SK-N-SH (cell line): Measurements from ENCODE around the gene ARHGAP27. TPM values are rescaled to one million over a fixed set of nuclear protein-coding genes. Genes with fewer than 3 reads are reported as not detected.

Source experiments
- CTCF ChIA-PET: fragments of 300-600, 350-600 bp; formaldehyde crosslinking; extraction: SDS; loops from one replicate; lab custom pipeline; 2021; lab: Yijun Ruan, JAX
- POLR2A ChIA-PET: fragments of 350-600 bp; sonication (Branson Sonifier 250); formaldehyde crosslinking; extraction: SDS; loops from one replicate; lab custom pipeline; 2020; ENCODE audit warnings: antibody characterized with exemption, inconsistent platforms; lab: Yijun Ruan, JAX
- DNase-seq: peaks from one replicate; pipeline ENCODE4 v3.0.0; 2012
- H2AFZ ChIP-seq: fragments of 200-600 bp; sonication (generic); 2 replicates; pipeline ENCODE4 v1.8.1; 2016; ENCODE audit warnings: antibody characterized with exemption, mild to moderate bottlenecking, low read depth
- H3F3A ChIP-seq: fragments of 200-600 bp; sonication (generic); replicated peaks from 2 replicates; pipeline ENCODE3; 2016; ENCODE audit warnings: antibody characterized with exemption, mild to moderate bottlenecking; ENCODE audit not compliant: insufficient read depth
- H3K27ac ChIP-seq, 2 experiments: fragments of 200-500 bp in 1 of 2; fragments of 200-600 bp in 1 of 2; sonication (Bioruptor generic) in 1 of 2; sonication (generic), shearing (Covaris generic) in 1 of 2; 2 replicates each; pipeline versions ENCODE4 v1.5.1 to v1.6.1; 2014 to 2016; ENCODE audit warnings: low read depth in 2 of 2, inconsistent platforms in 1 of 2, low read length in 1 of 2, mild to moderate bottlenecking in 1 of 2, mixed read lengths in 1 of 2
- H3K27me3 ChIP-seq: fragments of 200-600 bp; sonication (generic), shearing (Covaris generic); 2 replicates; pipeline ENCODE4 v1.6.1; 2016; ENCODE audit warnings: mixed run types; ENCODE audit not compliant: insufficient read depth
- H3K36me3 ChIP-seq, 2 experiments: fragments of 200-500 bp in 1 of 2; fragments of 200-600 bp in 1 of 2; sonication (Bioruptor generic) in 1 of 2; sonication (generic) in 1 of 2; replicated peaks in 1 of 2; 2 replicates each; pipeline versions ENCODE3 to v1.5.1; 2014 to 2016; ENCODE audit warnings: low read length in 1 of 2, mild to moderate bottlenecking in 1 of 2; ENCODE audit not compliant: insufficient read depth in 2 of 2, control insufficient read depth in 1 of 2
- H3K4me1 ChIP-seq, 2 experiments: fragments of 200-500 bp in 1 of 2; fragments of 200-600 bp in 1 of 2; sonication (Bioruptor generic) in 1 of 2; sonication (generic), shearing (Covaris generic) in 1 of 2; 2 replicates each; pipeline versions ENCODE4 v1.5.1 to v1.6.1; 2014 to 2016; ENCODE audit warnings: low read depth in 1 of 2, low read length in 1 of 2, mixed run types in 1 of 2; ENCODE audit not compliant: insufficient read depth in 2 of 2, control insufficient read depth in 1 of 2
- H3K4me2 ChIP-seq: fragments of 200-600 bp; sonication (generic), shearing (Covaris generic); 2 replicates; pipeline ENCODE4 v1.6.1; 2017; ENCODE audit warnings: mixed run types
- H3K4me3 ChIP-seq, 2 experiments: fragments of 200-500 bp in 1 of 2; fragments of 200-600 bp in 1 of 2; sonication (Bioruptor generic) in 1 of 2; sonication (generic), shearing (Covaris generic) in 1 of 2; 2 replicates each; pipeline versions ENCODE4 v1.5.1 to v1.8.1; 2014 to 2016; ENCODE audit warnings: low read depth in 2 of 2, inconsistent platforms in 1 of 2, low read length in 1 of 2, mild to moderate bottlenecking in 1 of 2, mixed read lengths in 1 of 2, moderate library complexity in 1 of 2
- H3K79me2 ChIP-seq: fragments of 200-600 bp; sonication (generic); 2 replicates; pipeline ENCODE4 v1.8.1; 2017; ENCODE audit warnings: mild to moderate bottlenecking; ENCODE audit not compliant: insufficient read depth
- H3K9ac ChIP-seq: fragments of 200-600 bp; sonication (generic); 2 replicates; pipeline ENCODE4 v1.6.1; 2017; ENCODE audit warnings: mixed run types
- H3K9me2 ChIP-seq: fragments of 200-600 bp; sonication (generic); 2 replicates; pipeline ENCODE4 v1.6.1; 2017; ENCODE audit warnings: mixed run types
- H3K9me3 ChIP-seq: fragments of 200-600 bp; sonication (generic); 2 replicates; pipeline ENCODE4 v1.6.1; 2017; ENCODE audit warnings: mixed run types, mild to moderate bottlenecking, moderate library complexity
- H4K20me1 ChIP-seq: fragments of 200-600 bp; sonication (generic); 2 replicates; pipeline ENCODE4 v1.6.1; 2017; ENCODE audit warnings: mild to moderate bottlenecking, mixed run types; ENCODE audit not compliant: insufficient read depth
- CHD2 ChIP-seq: fragments of 150-350 bp; IDR thresholded peaks from 2 replicates; pipeline ENCODE4 v1.6.1; 2018; ENCODE audit warnings: low read length; ENCODE audit not compliant: partially characterized antibody
- EP300 ChIP-seq, 2 experiments: IDR thresholded peaks; 2 replicates each; pipeline versions ENCODE4 v1.4.0 to v1.6.1; 2012; ENCODE audit warnings: borderline replicate concordance in 1 of 2, low read depth in 1 of 2, low read length in 1 of 2
- FOXJ3 ChIP-seq: sonication (generic); formaldehyde crosslinking; IDR thresholded peaks from 2 replicates; pipeline ENCODE4 v1.5.1; 2020; ENCODE audit warnings: mild to moderate bottlenecking, missing genetic modification reagents
- GATA2 ChIP-seq: sonication (generic); formaldehyde crosslinking; IDR thresholded peaks from 2 replicates; pipeline ENCODE4 v1.5.0; 2020; ENCODE audit warnings: mild to moderate bottlenecking, missing genetic modification reagents
- JUND ChIP-seq: IDR thresholded peaks from 2 replicates; pipeline ENCODE4 v1.4.0; 2012
- NFIC ChIP-seq: IDR thresholded peaks from 2 replicates; pipeline ENCODE4 v1.4.0; 2012; ENCODE audit warnings: borderline replicate concordance
- NRF1 ChIP-seq: IDR thresholded peaks from 2 replicates; pipeline ENCODE4 v1.6.1; 2012; ENCODE audit warnings: low read depth, mild to moderate bottlenecking, low read length
- PBX3 ChIP-seq: IDR thresholded peaks from 2 replicates; pipeline ENCODE4; 2012
- POLR2AphosphoS5 ChIP-seq: IDR thresholded peaks from 2 replicates; pipeline ENCODE4 v1.6.1; 2012; ENCODE audit warnings: low read depth, low read length
- RCOR1 ChIP-seq: fragments of 150-350 bp; IDR thresholded peaks from 2 replicates; pipeline ENCODE4 v1.6.1; 2017; ENCODE audit warnings: antibody characterized with exemption, low read length
- RXRA ChIP-seq: IDR thresholded peaks from 2 replicates; pipeline ENCODE4 v1.4.0; 2012; ENCODE audit warnings: low read depth, mild to moderate bottlenecking, borderline replicate concordance
- SIN3A ChIP-seq: IDR thresholded peaks from 2 replicates; pipeline ENCODE4 v1.6.1; 2012; ENCODE audit warnings: low read depth, mild to moderate bottlenecking, low read length, moderate library complexity, borderline replicate concordance
- SMC3 ChIP-seq: IDR thresholded peaks from 2 replicates; pipeline ENCODE4 v1.6.1; 2012; ENCODE audit warnings: low read depth, low read length, improper control_type of control experiment
- TAF1 ChIP-seq: IDR thresholded peaks from 2 replicates; pipeline ENCODE4 v1.6.1; 2012; ENCODE audit warnings: low read depth, mild to moderate bottlenecking, low read length, moderate library complexity, borderline replicate concordance
- TCF12 ChIP-seq: IDR thresholded peaks from 2 replicates; pipeline ENCODE4 v1.4.0; 2012
- TEAD4 ChIP-seq: IDR thresholded peaks from 2 replicates; pipeline ENCODE4 v1.4.0; 2012; ENCODE audit warnings: mild to moderate bottlenecking, borderline replicate concordance; ENCODE audit not compliant: insufficient read depth
- WGBS: methylation state at CpG from one replicate; pipeline ENCODE4 v1.1.6; 2017; ENCODE audit warnings: low lambda C conversion rate; 5-methylcytosine and 5-hydroxymethylcytosine counted together
- polyA plus RNA-seq, 3 experiments: library from polyadenylated mRNA; depleted of rRNA; stranded (reverse); fragments of >200 nt; gene quantifications; 2 replicates each; pipeline ENCODE4 v1.2.3, GENCODE V29; 2012
- TF ChIP-seq, protein P1 (sequence below): IDR thresholded peaks from 2 replicates; pipeline ENCODE4 v1.4.0; 2012; ENCODE audit warnings: low read depth
- TF ChIP-seq, protein P2 (sequence below): fragments of 150-350 bp; IDR thresholded peaks from 2 replicates; pipeline ENCODE4 v1.6.1; 2016; ENCODE audit warnings: mild to moderate bottlenecking, low read depth, low read length
- TF ChIP-seq, protein P3 (sequence below): IDR thresholded peaks from 2 replicates; pipeline ENCODE4 v1.4.0; 2012; ENCODE audit warnings: low read depth, borderline replicate concordance

Gene ARHGAP27
- polyA plus RNA-seq, 1 of the 3 experiments (the other 2 are of a cell fraction) = 2.1 TPM

DNA sequence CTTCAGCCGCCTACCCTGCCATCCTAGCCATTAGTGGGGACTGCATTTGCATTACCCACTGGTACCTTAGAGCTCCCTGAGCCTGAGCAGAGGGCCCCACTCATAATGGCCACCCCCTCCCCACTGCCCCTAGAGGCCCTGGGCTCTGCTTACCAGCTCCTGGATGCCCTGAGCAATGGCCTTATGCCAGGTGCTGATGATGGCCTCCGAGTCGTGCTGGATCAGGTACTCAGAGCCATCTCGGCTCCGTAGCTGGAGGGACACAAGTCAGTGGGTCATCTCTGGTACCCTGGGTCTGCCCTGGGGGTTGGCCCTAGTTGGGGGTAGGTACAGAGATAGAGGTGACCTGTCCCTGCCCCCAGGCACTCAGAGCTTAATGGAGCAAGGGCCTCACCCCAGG lies 34.9 kb downstream of the ARHGAP27 start (continued):
- no peak for TF ChIP-seq NRF1
- TF ChIP-seq POLR2AphosphoS5 = no peak
- TF ChIP-seq, all 33 proteins: peak for 0

DNA sequence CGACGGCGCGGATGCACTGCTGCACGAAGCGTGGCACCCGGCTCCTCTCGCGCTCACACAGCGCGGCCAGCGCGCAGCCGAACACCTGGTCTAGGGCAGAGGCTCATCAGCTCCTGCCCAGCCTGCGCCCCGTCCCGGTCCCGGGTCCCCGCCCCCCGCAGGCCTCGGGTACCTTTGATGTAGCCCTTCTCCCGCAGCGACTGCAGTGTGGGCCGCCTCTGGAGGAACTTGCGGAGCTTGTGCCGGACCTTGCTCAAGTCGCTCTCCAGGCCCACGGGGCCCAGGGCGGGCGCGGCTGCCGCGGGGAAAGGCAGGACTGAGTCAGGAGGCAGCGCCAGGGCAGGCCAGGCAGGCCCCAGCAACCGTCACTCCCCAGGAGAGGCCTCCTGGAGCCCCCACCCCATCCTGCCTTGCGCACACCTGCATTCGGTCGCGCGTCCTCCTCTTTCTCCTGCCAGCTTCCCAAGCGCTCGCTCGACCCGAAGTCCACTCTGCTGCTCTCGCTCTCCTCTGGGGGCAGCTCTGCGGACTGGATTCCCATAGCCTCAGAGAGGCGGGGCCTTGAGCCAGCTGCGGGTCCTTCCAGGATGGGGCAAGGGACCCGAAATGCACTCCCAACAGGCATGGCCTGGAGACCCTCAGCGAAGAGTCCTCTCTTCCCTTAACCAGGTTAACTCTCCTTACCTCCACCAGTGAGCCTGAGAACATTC lies 36.0 kb downstream of the ARHGAP27 start:
- H3K27me3 ChIP-seq = no peaks in the 10 kb centered on the region
- WGBS = 95% methylated on average over 28 of the region's 50 CpGs
- TF ChIP-seq GATA2 (CRISPR knock-in tag) (no peak), TEAD4 (no peak), RXRA (no peak), TCF12 (no peak)
- TF ChIP-seq, all 33 proteins: peak for 0
- H3K4me3 ChIP-seq = no peak overlapping the region
- POLR2A ChIA-PET = no interaction called here
- no peak for DNase-seq
- H3F3A ChIP-seq = no peaks in the 10 kb centered on the region
- CTCF ChIA-PET = interaction anchor here (0.6 to 15.6 kb wide), 16 partner anchors 8 to 435 kb away, joined by 3 to 260 read pairs (median 7); partner anchors contain the start of gene FMNL1
- peaks cover 0 to 8% of the 10 kb centered on the region in 2 experiments; a peak in 1 of 4 replicates for H3K4me1 ChIP-seq
- no peaks in the 10 kb centered on the region for H3K9me2 ChIP-seq
- H3K79me2 ChIP-seq = no peaks in the 10 kb centered on the region
- no peak overlapping the region for H3K4me2 ChIP-seq
- H4K20me1 ChIP-seq = no peaks in the 10 kb centered on the region
- H3K9ac ChIP-seq = no peak overlapping the region
- no peaks in the 10 kb centered on the region for H3K36me3 ChIP-seq
- no peak overlapping the region for H2AFZ ChIP-seq
- H3K9me3 ChIP-seq = no peaks in the 10 kb centered on the region
- no peak overlapping the region for H3K27ac ChIP-seq

GRCh38 chr17:45395569-45396415 lies 36.9 kb downstream of the ARHGAP27 start:
- Histone ChIP-seq H4K20me1 (no peaks in the 10 kb centered on the region), H3K27ac (no peak overlapping the region), H3K9ac (no peak overlapping the region), H3K4me1 (peaks cover 0 to 8% of the 10 kb centered on the region in 2 experiments; a peak in 1 of 4 replicates), H2AFZ (no peak overlapping the region), H3K4me3 (no peak overlapping the region), H3K27me3 (no peaks in the 10 kb centered on the region), H3K36me3 (no peaks in the 10 kb centered on the region), H3K4me2 (no peak overlapping the region), H3F3A (no peaks in the 10 kb centered on the region), H3K79me2 (no peaks in the 10 kb centered on the region), H3K9me2 (no peaks in the 10 kb centered on the region), H3K9me3 (no peaks in the 10 kb centered on the region)
- ChIA-PET CTCF (interaction anchor here (0.5 to 15.6 kb wide), 23 partner anchors 9 to 462 kb away, joined by 3 to 260 read pairs (median 6); partner anchors contain the start of gene FMNL1), POLR2A (no interaction called here)
- no peak for DNase-seq
- 90% methylated on average over 20 of the region's 60 CpGs for WGBS
- TF ChIP-seq TAF1 (no peak), TCF12 (no peak), JUND (no peak), TEAD4 (no peak), SIN3A (no peak), PBX3 (no peak), FOXJ3 (CRISPR knock-in tag) (no peak), CHD2 (no peak), EP300 (IDR thresholded peaks at IDR 0.05; ENCODE audit: borderline replicate concordance in 1 of 2, low read depth in 1 of 2, low read length in 1 of 2) (no peak), RCOR1 (no peak), RXRA (no peak), NFIC (no peak), SMC3 (no peak)
- TF ChIP-seq, protein P1, sequence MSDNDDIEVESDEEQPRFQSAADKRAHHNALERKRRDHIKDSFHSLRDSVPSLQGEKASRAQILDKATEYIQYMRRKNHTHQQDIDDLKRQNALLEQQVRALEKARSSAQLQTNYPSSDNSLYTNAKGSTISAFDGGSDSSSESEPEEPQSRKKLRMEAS = no peak
- TF ChIP-seq, protein P2, sequence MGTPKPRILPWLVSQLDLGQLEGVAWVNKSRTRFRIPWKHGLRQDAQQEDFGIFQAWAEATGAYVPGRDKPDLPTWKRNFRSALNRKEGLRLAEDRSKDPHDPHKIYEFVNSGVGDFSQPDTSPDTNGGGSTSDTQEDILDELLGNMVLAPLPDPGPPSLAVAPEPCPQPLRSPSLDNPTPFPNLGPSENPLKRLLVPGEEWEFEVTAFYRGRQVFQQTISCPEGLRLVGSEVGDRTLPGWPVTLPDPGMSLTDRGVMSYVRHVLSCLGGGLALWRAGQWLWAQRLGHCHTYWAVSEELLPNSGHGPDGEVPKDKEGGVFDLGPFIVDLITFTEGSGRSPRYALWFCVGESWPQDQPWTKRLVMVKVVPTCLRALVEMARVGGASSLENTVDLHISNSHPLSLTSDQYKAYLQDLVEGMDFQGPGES = no peak
- TF ChIP-seq, protein P3, sequence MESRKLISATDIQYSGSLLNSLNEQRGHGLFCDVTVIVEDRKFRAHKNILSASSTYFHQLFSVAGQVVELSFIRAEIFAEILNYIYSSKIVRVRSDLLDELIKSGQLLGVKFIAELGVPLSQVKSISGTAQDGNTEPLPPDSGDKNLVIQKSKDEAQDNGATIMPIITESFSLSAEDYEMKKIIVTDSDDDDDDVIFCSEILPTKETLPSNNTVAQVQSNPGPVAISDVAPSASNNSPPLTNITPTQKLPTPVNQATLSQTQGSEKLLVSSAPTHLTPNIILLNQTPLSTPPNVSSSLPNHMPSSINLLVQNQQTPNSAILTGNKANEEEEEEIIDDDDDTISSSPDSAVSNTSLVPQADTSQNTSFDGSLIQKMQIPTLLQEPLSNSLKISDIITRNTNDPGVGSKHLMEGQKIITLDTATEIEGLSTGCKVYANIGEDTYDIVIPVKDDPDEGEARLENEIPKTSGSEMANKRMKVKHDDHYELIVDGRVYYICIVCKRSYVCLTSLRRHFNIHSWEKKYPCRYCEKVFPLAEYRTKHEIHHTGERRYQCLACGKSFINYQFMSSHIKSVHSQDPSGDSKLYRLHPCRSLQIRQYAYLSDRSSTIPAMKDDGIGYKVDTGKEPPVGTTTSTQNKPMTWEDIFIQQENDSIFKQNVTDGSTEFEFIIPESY = no peak
